Natural killer cell (primary cell): ENCODE measurements around the gene KCTD7. TPM values are rescaled to one million over a fixed set of nuclear protein-coding genes. Genes with fewer than 3 reads are reported as not detected.
"Not testable (repeated sequence)": the region's sequence is repeated elsewhere in the genome, so short reads cannot be mapped to it uniquely, and the experiment has no call there.

Experiments
- ATAC-seq, 3 donors: fragments of 150-1000 bp in 2 of 3; fragments of 200-7000 bp in 1 of 3; cut with Tn5 transposase; 1 replicate in 1 of 3; 2 replicates in 2 of 3; pipeline ENCODE4 v1.10.0; 2021; ENCODE audit warnings: mild to moderate bottlenecking in 2 of 3, moderate library complexity in 2 of 3
- DNase-seq, 2 donors: peaks; one replicate each; pipeline versions ENCODE4 v3.0.0 to v3.0.0-alpha.2; 2013 to 2021; ENCODE audit warnings: mixed read lengths in 1 of 2
- H3K27ac ChIP-seq: one replicate; pipeline ENCODE4 v1.5.1; 2013; ENCODE audit warnings: mild to moderate bottlenecking, low read length
- H3K27me3 ChIP-seq: one replicate; pipeline ENCODE4 v1.6.1; 2013; ENCODE audit warnings: low read length; ENCODE audit not compliant: control insufficient read depth, insufficient read depth
- H3K36me3 ChIP-seq: one replicate; pipeline ENCODE4 v1.6.1; 2013; ENCODE audit warnings: low read length; ENCODE audit not compliant: control insufficient read depth, insufficient read depth
- H3K4me1 ChIP-seq: one replicate; pipeline ENCODE4 v1.6.1; 2013; ENCODE audit warnings: low read length; ENCODE audit not compliant: control insufficient read depth, insufficient read depth
- H3K4me3 ChIP-seq: one replicate; pipeline ENCODE4 v1.5.1; 2013; ENCODE audit warnings: low read length
- H3K9me3 ChIP-seq: one replicate; pipeline ENCODE4 v1.6.1; 2013; ENCODE audit warnings: low read length; ENCODE audit not compliant: control insufficient read depth, insufficient read depth
- H3K27ac Mint-ChIP-seq, 2 donors: one replicate each; pipeline ENCODE4 v1.8.0; 2022; ENCODE audit warnings: mild to moderate bottlenecking in 2 of 2, mixed read lengths in 2 of 2, moderate library complexity in 1 of 2
- H3K27me3 Mint-ChIP-seq, 2 donors: one replicate each; pipeline ENCODE4 v1.8.0; 2022; ENCODE audit warnings: low read depth in 2 of 2, mixed read lengths in 2 of 2
- H3K36me3 Mint-ChIP-seq: one replicate; pipeline ENCODE4 v1.8.0; 2022; ENCODE audit warnings: mixed read lengths
- H3K4me1 Mint-ChIP-seq, 2 donors: one replicate each; pipeline ENCODE4 v1.8.0; 2022; ENCODE audit warnings: mixed read lengths in 2 of 2
- H3K4me3 Mint-ChIP-seq: one replicate; pipeline ENCODE4 v1.8.0; 2022; ENCODE audit warnings: mild to moderate bottlenecking, moderate library complexity, mixed read lengths
- H3K9me3 Mint-ChIP-seq, 2 donors: one replicate each; pipeline ENCODE4 v1.8.0; 2022; ENCODE audit warnings: mixed read lengths in 2 of 2
- WGBS: methylation state at CpG from one replicate; pipeline ENCODE4 v1.1.7; 2013; ENCODE audit warnings: missing lambda C conversion rate; ENCODE audit not compliant: insufficient coverage; 5-methylcytosine and 5-hydroxymethylcytosine counted together
- intact Hi-C: fragments of 100-400 bp; cut with micrococcal nuclease; formaldehyde crosslinking; loops from one replicate; pipeline ENCODE4 v1.14.2; 2022
- total RNA-seq, 4 donors: library from RNA; stranded (reverse); fragments of 120-200 nt in 1 of 4; gene quantifications; one replicate each; pipeline versions ENCODE4 v1.2.3 to v1.2.4, GENCODE V29; 2013 to 2022
- TF ChIP-seq, protein P1 (sequence below): fragments of 200-600 bp; IDR thresholded peaks from one replicate; pipeline ENCODE4 v1.8.0; 2022; ENCODE audit warnings: antibody characterized with exemption

The KCTD7 gene
- total RNA-seq, 3 donors from 2014 or later (not counting 1 experiment from before 2014, with no cell fraction given) = 29.3 to 33.0 (median 31.7) TPM

DNA sequence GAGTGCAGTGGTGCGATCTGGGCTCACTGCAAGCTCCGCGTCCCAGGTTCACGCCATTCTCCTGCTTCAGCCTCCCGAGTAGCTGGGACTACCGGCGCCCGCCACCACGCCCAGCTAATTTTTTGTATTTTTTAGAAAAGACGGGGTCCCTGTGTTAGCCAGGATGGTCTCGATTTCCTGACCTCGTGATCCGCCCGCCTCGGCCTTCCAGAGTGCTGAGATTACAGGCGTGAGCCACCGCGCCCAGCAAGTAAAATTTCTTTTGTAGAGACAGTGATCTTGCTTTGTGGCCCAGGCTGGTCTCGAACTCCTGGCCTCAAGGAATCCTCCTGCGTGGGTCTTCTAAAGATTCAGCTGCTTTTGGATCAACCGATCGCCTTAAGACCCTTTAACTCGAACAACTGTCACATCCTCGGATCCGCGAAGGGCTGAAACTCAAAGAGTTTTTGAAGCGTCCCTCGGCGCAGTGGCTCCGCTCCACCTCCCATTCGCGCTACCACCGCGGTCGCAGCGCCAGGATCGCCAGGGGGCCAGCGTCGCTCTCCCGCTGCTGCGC is 25.1 kb downstream of the KCTD7 start:
- DNase-seq, H3K9me3 ChIP-seq, H3K36me3 Mint-ChIP-seq, H3K27me3 Mint-ChIP-seq, H3K9me3 Mint-ChIP-seq, H3K27me3 ChIP-seq, ATAC-seq, H3K36me3 ChIP-seq: not testable (repeated sequence)
- Mint-ChIP-seq H3K4me1 (peaks cover 10 to 32% of the 10 kb centered on the region in 2 donors), H3K4me3 (peak overlapping the region; percentile 96), H3K27ac (peak overlapping the region; percentile 98 to 99)
- Histone ChIP-seq H3K4me3 (peak overlapping the region; percentile 99), H3K27ac (peak overlapping the region; percentile 99), H3K4me1 (peaks cover 21% of the 10 kb centered on the region)
- intact Hi-C loops = loop anchor here (1.0 to 2.0 kb wide), 4 partner anchors 25 to 87 kb away; partner anchors contain the start of genes KCTD7 and RABGEF1
- WGBS = 9% methylated on average over 41 of the region's 41 CpGs

DNA sequence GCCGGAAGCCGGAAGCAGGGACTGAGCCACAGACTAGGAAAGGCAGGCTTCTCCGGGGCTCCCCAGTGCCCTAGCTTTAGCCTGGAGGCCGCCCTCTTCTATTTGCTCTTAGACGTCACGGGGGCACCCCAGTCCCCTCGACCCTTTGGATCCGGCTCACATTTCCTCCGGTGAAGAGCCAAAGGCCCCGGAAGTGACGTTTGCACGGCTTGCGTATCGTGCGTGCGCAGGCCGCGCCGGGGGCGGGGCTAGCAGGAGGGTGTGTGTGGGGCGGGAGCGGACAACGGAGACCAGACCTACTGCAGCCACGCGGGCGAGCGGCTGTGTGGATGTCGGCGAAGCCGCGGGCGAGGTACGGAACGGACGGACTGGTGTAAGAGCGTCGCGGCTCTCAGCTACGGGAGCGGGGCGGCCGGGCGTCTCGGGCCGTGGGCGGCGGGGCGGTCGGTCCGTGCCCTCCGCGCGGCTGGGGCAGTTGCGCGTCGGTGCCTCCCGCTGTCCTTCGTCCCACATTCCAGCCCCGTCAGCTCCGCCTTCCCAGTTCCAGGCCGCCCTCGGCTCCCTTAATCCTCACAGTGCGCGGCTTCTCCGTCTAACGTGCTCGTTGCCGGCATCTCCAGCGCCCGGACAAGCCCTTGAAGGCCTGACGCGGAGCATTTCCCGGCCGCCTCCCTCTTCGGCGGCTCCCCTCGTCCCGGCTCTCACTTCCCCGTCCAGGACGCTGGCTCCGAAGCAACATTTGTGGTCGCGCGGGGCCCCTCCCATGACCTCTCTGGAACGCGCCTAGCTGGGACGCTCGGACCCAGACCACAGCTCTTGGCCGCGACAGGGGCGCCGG is 25.8 kb downstream of the KCTD7 start:
- DNase-seq (peak; percentile 98 to 99), ATAC-seq (peak; percentile 93 to 98 (median 95))
- Mint-ChIP-seq H3K27ac (peak overlapping the region; percentile 98 to 99), H3K36me3 (no peaks in the 10 kb centered on the region), H3K27me3 (no peaks in the 10 kb centered on the region), H3K9me3 (no peaks in the 10 kb centered on the region), H3K4me1 (peaks cover 10 to 32% of the 10 kb centered on the region in 2 donors), H3K4me3 (peak overlapping the region; percentile 96)
- peaks cover 21% of the 10 kb centered on the region for H3K4me1 ChIP-seq
- peak overlapping the region; percentile 99 for H3K4me3 ChIP-seq
- WGBS = under 1% methylated on average over 92 of the region's 92 CpGs
- H3K9me3 ChIP-seq = no peaks in the 10 kb centered on the region
- no peaks in the 10 kb centered on the region for H3K27me3 ChIP-seq
- TF ChIP-seq, protein P1, sequence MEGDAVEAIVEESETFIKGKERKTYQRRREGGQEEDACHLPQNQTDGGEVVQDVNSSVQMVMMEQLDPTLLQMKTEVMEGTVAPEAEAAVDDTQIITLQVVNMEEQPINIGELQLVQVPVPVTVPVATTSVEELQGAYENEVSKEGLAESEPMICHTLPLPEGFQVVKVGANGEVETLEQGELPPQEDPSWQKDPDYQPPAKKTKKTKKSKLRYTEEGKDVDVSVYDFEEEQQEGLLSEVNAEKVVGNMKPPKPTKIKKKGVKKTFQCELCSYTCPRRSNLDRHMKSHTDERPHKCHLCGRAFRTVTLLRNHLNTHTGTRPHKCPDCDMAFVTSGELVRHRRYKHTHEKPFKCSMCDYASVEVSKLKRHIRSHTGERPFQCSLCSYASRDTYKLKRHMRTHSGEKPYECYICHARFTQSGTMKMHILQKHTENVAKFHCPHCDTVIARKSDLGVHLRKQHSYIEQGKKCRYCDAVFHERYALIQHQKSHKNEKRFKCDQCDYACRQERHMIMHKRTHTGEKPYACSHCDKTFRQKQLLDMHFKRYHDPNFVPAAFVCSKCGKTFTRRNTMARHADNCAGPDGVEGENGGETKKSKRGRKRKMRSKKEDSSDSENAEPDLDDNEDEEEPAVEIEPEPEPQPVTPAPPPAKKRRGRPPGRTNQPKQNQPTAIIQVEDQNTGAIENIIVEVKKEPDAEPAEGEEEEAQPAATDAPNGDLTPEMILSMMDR = no peak
- peak overlapping the region; percentile 99 for H3K27ac ChIP-seq
- H3K36me3 ChIP-seq = no peaks in the 10 kb centered on the region
- intact Hi-C loops = loop anchor here (1.0 to 2.0 kb wide), 4 partner anchors 26 to 86 kb away; partner anchors contain the start of genes KCTD7 and RABGEF1

GRCh38 chr7:66655113-66655806 is 26.6 kb downstream of the KCTD7 start:
- Histone ChIP-seq H3K4me1 (peaks cover 21% of the 10 kb centered on the region), H3K4me3 (peak overlapping the region; percentile 99), H3K27ac (peak overlapping the region; percentile 67)
- H3K9me3 Mint-ChIP-seq, H3K27me3 Mint-ChIP-seq, H3K9me3 ChIP-seq, H3K27me3 ChIP-seq, H3K36me3 Mint-ChIP-seq, ATAC-seq, H3K36me3 ChIP-seq: not testable (repeated sequence)
- DNase-seq = peak; percentile 19 to 32
- 26% methylated on average over 26 of the region's 28 CpGs for WGBS
- peak overlapping the region; percentile 98 to 99 for H3K27ac Mint-ChIP-seq
- intact Hi-C loops = loop anchor here (2.0 kb wide), 1 partner anchor 62 kb away; no protein-coding TSS in a partner anchor
- peak overlapping the region; percentile 96 for H3K4me3 Mint-ChIP-seq
- H3K4me1 Mint-ChIP-seq = peaks cover 10 to 32% of the 10 kb centered on the region in 2 donors

GRCh38 chr7:66655826-66656485 is 27.3 kb downstream of the KCTD7 start:
- H3K4me3 ChIP-seq, H3K27me3 Mint-ChIP-seq, H3K36me3 ChIP-seq, H3K9me3 Mint-ChIP-seq, H3K36me3 Mint-ChIP-seq, DNase-seq, H3K4me3 Mint-ChIP-seq, H3K27ac ChIP-seq, H3K27me3 ChIP-seq, H3K9me3 ChIP-seq, ATAC-seq: not testable (repeated sequence)
- peaks cover 21% of the 10 kb centered on the region for H3K4me1 ChIP-seq
- Mint-ChIP-seq H3K4me1 (peaks cover 10 to 32% of the 10 kb centered on the region in 2 donors), H3K27ac (peak overlapping the region in 1 of 2 donors; percentile 10)
- intact Hi-C loops = loop anchor here (2.0 kb wide), 1 partner anchor 63 kb away; no protein-coding TSS in a partner anchor
- 91% methylated on average over 8 of the region's 11 CpGs for WGBS
